HAP-1 (cell line): Measurements from ENCODE around the gene PTGES3.
"Not testable (repeated sequence)": the region's sequence is repeated elsewhere in the genome, so short reads cannot be mapped to it uniquely, and the experiment has no call there.

Experiments
- DNase-seq, 2 experiments: peaks; one replicate each; pipeline ENCODE4 v3.0.0-alpha.2; 2016 to 2020; ENCODE audit warnings: low spot score in 2 of 2
- H3K27me3 ChIP-seq: fragments of 250-450 bp; sonication (Bioruptor Pico); 2 replicates; pipeline ENCODE4 v1.5.1; 2020; ENCODE audit warnings: low read depth, mild to moderate bottlenecking, moderate library complexity
- H3K36me3 ChIP-seq: fragments of 250-450 bp; sonication (Bioruptor Pico); replicated peaks from 2 replicates; pipeline ENCODE4 v1.5.1; 2020; ENCODE audit warnings: mild to moderate bottlenecking
- H3K4me1 ChIP-seq: fragments of 250-450 bp; sonication (Bioruptor Pico); 2 replicates; pipeline ENCODE4 v1.5.1; 2020; ENCODE audit warnings: mild to moderate bottlenecking
- H3K4me3 ChIP-seq: fragments of 250-450 bp; sonication (Bioruptor Pico); 2 replicates; pipeline ENCODE4 v1.5.1; 2020; ENCODE audit warnings: mild to moderate bottlenecking, moderate library complexity
- H3K9me3 ChIP-seq: fragments of 250-450 bp; sonication (Bioruptor Pico); 2 replicates; pipeline ENCODE4 v1.5.1; 2020; ENCODE audit warnings: mild to moderate bottlenecking, moderate library complexity
- in situ Hi-C: fragments of 300-500 bp; cut with MboI; formaldehyde crosslinking; loops from 3 replicates; pipeline ENCODE4 v1.14.3; 2020; ENCODE audit warnings: low sequenced_read_pairs, inconsistent platforms, mixed read lengths

The PTGES3 gene

DNA sequence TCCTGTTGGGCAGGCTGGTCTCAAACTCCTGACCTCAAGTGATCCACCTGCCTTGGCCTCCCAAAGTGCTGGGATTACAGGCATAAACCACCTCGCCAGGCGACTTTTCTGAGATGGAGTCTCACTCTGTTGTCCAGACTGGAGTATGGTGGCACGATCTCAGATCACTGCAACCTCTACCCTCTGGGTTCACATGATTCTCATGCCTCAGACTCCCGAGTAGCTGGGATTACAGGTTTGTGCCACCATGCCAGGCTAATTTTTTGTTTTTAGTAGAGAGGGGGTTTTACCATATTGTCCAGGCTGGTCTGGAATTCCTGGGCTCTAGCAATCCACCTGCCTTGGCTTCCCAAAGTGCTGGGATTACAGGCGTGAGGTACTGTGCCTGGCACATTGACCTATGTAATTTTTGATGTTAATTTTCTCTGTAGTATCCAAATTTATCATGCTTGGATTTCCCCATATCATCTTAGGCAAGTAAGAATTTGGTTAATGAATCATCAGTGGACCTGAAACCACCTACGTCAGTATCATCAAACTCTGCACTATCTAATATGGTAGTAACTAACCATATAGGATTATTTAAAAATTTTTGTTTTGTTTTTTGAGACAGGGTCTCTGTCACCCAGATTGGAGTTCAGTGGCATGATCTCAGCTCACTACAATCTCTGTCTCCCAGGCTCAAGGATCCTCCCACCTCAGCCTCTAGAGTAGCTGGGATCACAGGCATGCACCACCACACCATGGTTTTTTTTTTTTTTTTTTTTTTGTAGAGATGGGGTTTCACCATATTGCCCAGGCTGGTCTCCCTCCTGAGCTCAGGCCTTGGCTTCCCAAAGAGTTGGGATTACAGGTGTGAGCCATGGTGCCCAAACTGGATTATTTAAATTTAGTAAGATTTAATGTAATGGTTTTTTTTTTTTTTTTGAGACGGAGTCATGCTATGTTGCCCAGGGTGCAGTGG, 30.4 kb downstream of the PTGES3 start:
- DNase-seq: no peak
- H3K27me3 ChIP-seq: no peaks in the 10 kb centered on the region
- H3K36me3 ChIP-seq: no peaks in the 10 kb centered on the region; the same call in 1 of the 2 replicates
- peaks cover 7% of the 10 kb centered on the region for H3K9me3 ChIP-seq
- H3K4me1 ChIP-seq: no peaks in the 10 kb centered on the region
- in situ Hi-C loops: no loop called here
- H3K4me3 ChIP-seq: no peak overlapping the region

GRCh38 chr12:56653781-56654180, 34.3 kb downstream of the PTGES3 start:
- H3K9me3 ChIP-seq, H3K27me3 ChIP-seq, in situ Hi-C loops, DNase-seq, H3K4me3 ChIP-seq, H3K4me1 ChIP-seq, H3K36me3 ChIP-seq: not testable (repeated sequence)

DNA sequence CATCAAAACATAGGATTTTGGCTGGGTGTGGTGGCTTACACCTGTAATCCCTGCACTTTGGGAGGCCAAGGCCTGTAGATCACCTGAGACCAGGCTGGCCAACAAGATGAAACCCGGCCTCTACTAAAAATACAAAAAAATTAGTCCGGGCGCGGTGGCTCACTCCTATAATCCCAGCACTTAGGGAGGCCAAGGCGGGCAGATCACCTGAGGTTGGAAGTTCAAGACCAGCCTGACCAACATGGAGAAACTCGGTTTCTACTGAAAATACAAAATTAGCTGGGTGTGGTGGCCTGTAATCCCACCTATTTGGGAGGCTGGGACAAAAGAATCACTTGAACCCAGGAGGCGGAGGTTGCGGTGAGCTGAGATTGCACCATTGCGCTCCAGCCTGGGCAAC, 40.1 kb downstream of the PTGES3 start:
- H3K4me3 ChIP-seq, H3K27me3 ChIP-seq, H3K9me3 ChIP-seq, DNase-seq, in situ Hi-C loops: not testable (repeated sequence)
- Histone ChIP-seq H3K4me1 (peaks cover 12% of the 10 kb centered on the region), H3K36me3 (peaks cover 27% of the 10 kb centered on the region)

- H3K36me3 ChIP-seq: peaks cover 47% of the 10 kb centered on the region
- H3K9me3 ChIP-seq: no peaks in the 10 kb centered on the region
- H3K27me3 ChIP-seq: no peaks in the 10 kb centered on the region
- in situ Hi-C loops: no loop called here
- peak; percentile 96 to 99 for DNase-seq
- peaks cover 12% of the 10 kb centered on the region for H3K4me1 ChIP-seq
- H3K4me3 ChIP-seq: peak within 1 kb of the TSS; percentile 93
Measured at GRCh38 chr12:56645717-56646446, 42.2 kb downstream of the PTGES3 start, which contains the start of gene ATP5F1B. Gene ATP5F1B, minus strand, starts transcription at chr12:56645984. Its CDS starts 21 bp downstream, at chr12:56645963.

- Histone ChIP-seq H3K9me3 (no peaks in the 10 kb centered on the region), H3K4me3 (peak overlapping the region; percentile 93), H3K36me3 (peaks cover 53% of the 10 kb centered on the region), H3K4me1 (peaks cover 12% of the 10 kb centered on the region), H3K27me3 (no peaks in the 10 kb centered on the region)
- in situ Hi-C loops: no loop called here
- no peak for DNase-seq
Measured at GRCh38 chr12:56645201-56645716, 42.8 kb downstream of the PTGES3 start.

DNA sequence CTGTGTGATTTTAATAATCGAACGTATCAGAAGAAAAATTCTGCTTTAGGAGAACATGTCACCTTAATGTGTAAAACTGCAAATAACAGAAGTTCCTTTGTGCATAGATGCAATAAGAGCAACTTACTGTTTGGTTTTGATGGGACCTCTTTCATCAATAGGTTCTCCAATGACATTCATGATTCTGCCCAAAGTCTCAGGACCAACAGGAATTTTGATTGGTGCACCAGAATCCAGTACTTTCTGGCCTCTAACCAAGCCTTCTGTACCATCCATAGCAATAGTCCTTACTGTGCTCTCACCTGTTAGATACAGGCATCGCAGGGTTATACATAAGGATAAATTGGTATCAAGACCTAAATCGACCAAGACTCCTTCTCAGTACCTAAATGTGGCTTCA, 43.4 kb downstream of the PTGES3 start:
- in situ Hi-C loops: no loop called here
- Histone ChIP-seq H3K4me1 (peaks cover 12% of the 10 kb centered on the region), H3K4me3 (peak overlapping the region; percentile 93), H3K27me3 (no peaks in the 10 kb centered on the region), H3K36me3 (peaks cover 59% of the 10 kb centered on the region), H3K9me3 (no peaks in the 10 kb centered on the region)
- no peak for DNase-seq

DNA sequence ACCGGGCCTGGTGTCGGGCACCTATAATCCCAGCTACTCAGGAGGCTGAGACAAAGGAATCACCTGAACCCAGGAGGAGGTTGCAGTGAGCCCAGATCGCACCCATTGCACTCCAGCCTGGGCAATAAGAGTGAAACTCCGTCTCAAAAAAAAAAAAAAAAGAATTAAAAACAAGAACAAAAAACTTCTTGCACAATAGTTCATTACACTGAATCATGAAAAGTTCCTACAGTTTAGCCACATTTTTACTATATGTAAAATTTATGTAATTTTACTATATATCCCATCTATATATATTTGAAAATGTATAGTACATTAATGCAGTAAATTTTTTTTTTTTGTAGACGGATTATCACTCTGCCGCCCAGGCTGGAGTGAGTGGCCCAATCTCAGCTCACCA, 46.9 kb downstream of the PTGES3 start:
- Histone ChIP-seq H3K4me1 (peaks cover 15% of the 10 kb centered on the region), H3K27me3 (no peaks in the 10 kb centered on the region), H3K36me3 (peaks cover 80% of the 10 kb centered on the region), H3K4me3 (no peak overlapping the region), H3K9me3 (no peaks in the 10 kb centered on the region)
- in situ Hi-C loops: no loop called here
- DNase-seq: no peak

- no peaks in the 10 kb centered on the region for H3K27me3 ChIP-seq
- in situ Hi-C loops: no loop called here
- H3K4me1 ChIP-seq: peaks cover 20% of the 10 kb centered on the region
- H3K36me3 ChIP-seq: peaks cover 48% of the 10 kb centered on the region
- DNase-seq: no peak
- H3K4me3 ChIP-seq: no peak overlapping the region
- no peaks in the 10 kb centered on the region for H3K9me3 ChIP-seq
Measured at GRCh38 chr12:56637621-56638020, 50.5 kb downstream of the PTGES3 start.

- in situ Hi-C loops: no loop called here
Measured at GRCh38 chr12:56636675-56637540, 51.2 kb downstream of the PTGES3 start.

DNA sequence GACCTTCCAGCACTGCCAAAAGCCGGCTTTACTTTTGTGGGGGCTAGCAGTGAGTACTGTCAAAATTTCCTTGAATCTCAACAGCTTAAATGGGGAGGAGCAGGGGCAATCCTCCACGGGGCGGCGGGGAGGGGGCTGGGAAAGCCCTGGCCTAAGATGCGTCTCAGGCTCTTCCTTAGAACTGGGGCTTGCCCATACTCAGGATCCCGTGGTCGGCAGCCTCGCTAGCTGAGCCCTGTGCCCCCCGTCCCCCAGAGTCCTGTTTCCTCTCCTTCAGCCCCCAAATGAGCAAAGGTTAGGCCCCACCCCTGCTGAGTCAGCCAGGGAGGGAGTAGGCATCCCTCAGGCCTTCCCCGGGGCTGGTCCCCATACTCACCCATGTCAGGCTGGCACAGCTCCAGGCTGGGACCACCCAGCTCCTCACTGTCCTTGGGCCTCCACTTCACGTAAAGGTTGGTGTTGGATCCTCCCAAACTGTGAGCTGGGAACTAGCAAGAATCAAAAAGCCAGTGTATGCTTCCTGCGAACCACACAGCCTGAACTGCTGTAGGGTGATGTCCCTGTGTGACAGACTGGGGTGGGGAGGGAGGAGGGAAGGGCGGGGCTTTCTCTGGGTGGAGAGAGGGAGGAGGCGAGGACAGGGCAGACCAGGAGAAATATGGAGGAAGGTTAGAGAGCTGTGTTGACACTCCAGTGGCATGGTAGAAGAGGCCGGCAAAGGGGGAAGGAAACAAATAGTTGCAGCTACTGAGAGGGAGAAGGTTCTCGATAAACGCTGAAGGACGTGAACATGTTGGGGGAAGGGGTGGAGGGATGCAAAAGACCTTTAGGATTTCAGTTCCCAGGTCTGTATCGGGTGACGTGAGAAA, 52.0 kb downstream of the PTGES3 start:
- in situ Hi-C loops: no loop called here
- no peaks in the 10 kb centered on the region for H3K9me3 ChIP-seq

More at GRCh38 chr12:56636675-56637540, 51.2 kb downstream of the PTGES3 start:
- peaks cover 26% of the 10 kb centered on the region for H3K4me1 ChIP-seq
- H3K27me3 ChIP-seq: no peaks in the 10 kb centered on the region
- H3K9me3 ChIP-seq: no peaks in the 10 kb centered on the region
- H3K4me3 ChIP-seq: peak overlapping the region; percentile 67
- DNase-seq: peak; percentile 100
- peaks cover 41% of the 10 kb centered on the region for H3K36me3 ChIP-seq

GRCh38 chr12:56634837-56635791, 53.0 kb downstream of the PTGES3 start:
- Histone ChIP-seq H3K36me3 (peaks cover 28% of the 10 kb centered on the region), H3K4me3 (peak overlapping the region; percentile 67), H3K4me1 (peaks cover 33% of the 10 kb centered on the region), H3K9me3 (no peaks in the 10 kb centered on the region), H3K27me3 (no peaks in the 10 kb centered on the region)
- peak; percentile 89 to 91 for DNase-seq
- in situ Hi-C loops: no loop called here

More for the DNA sequence above, 52.0 kb downstream of the PTGES3 start:
- Histone ChIP-seq H3K4me1 (peaks cover 26% of the 10 kb centered on the region), H3K4me3 (peak overlapping the region; percentile 67), H3K36me3 (peaks cover 34% of the 10 kb centered on the region), H3K27me3 (no peaks in the 10 kb centered on the region)
- peak; percentile 94 to 97 for DNase-seq
